ENCODE data around the gene KIF12. TPM values are rescaled to one million over a fixed set of nuclear protein-coding genes. Genes with fewer than 3 reads are reported as not detected.

The KIF12 gene
- total RNA-seq, 1 donor from 2014 or later, result not detected

- TF ChIP-seq CTCF (IDR thresholded peaks at IDR 0.05; ENCODE audit: insufficient read depth, low read length, severe bottlenecking), result no peak
- no peak for DNase-seq (ENCODE audit: low read depth)
- Histone ChIP-seq H3K27me3 (ENCODE audit: control insufficient read depth, insufficient read depth, low read length) (peaks cover 5% of the 10 kb centered on the region), H3K4me3 (ENCODE audit: low read depth, low read length) (no peak overlapping the region), H3K36me3 (ENCODE audit: control insufficient read depth, insufficient read depth, low read length) (no peaks in the 10 kb centered on the region)
- FAIRE-seq, result no peak
Measured at GRCh38 chr9:114093031-114093471, 6.0 kb downstream of the KIF12 start.

- FAIRE-seq (no peak), DNase-seq (ENCODE audit: low read depth) (no peak)
- no peak overlapping the region for H3K4me3 ChIP-seq (ENCODE audit: low read depth, low read length)
- no peaks in the 10 kb centered on the region for H3K36me3 ChIP-seq (ENCODE audit: control insufficient read depth, insufficient read depth, low read length)
- TF ChIP-seq CTCF (IDR thresholded peaks at IDR 0.05; ENCODE audit: insufficient read depth, low read length, severe bottlenecking), result no peak
- H3K27me3 ChIP-seq (ENCODE audit: control insufficient read depth, insufficient read depth, low read length), result peaks cover 5% of the 10 kb centered on the region
Measured at GRCh38 chr9:114092336-114092735, 6.8 kb downstream of the KIF12 start.

GRCh38 chr9:114091711-114092110 lies 7.4 kb downstream of the KIF12 start:
- Histone ChIP-seq H3K27me3 (ENCODE audit: control insufficient read depth, insufficient read depth, low read length) (peaks cover 5% of the 10 kb centered on the region), H3K36me3 (ENCODE audit: control insufficient read depth, insufficient read depth, low read length) (no peaks in the 10 kb centered on the region), H3K4me3 (ENCODE audit: low read depth, low read length) (no peak overlapping the region)
- no peak for TF ChIP-seq CTCF (IDR thresholded peaks at IDR 0.05; ENCODE audit: insufficient read depth, low read length, severe bottlenecking)
- FAIRE-seq (no peak), DNase-seq (ENCODE audit: low read depth) (no peak)

- TF ChIP-seq CTCF (IDR thresholded peaks at IDR 0.05; ENCODE audit: insufficient read depth, low read length, severe bottlenecking), result no peak
- H3K4me3 ChIP-seq (ENCODE audit: low read depth, low read length), result no peak overlapping the region
- H3K36me3 ChIP-seq (ENCODE audit: control insufficient read depth, insufficient read depth, low read length), result no peaks in the 10 kb centered on the region
- DNase-seq (ENCODE audit: low read depth) (no peak), FAIRE-seq (no peak)
- peaks cover 5% of the 10 kb centered on the region for H3K27me3 ChIP-seq (ENCODE audit: control insufficient read depth, insufficient read depth, low read length)
Measured at GRCh38 chr9:114090798-114091197, 8.3 kb downstream of the KIF12 start.

GRCh38 chr9:114089206-114089840 lies 9.8 kb downstream of the KIF12 start:
- no peak overlapping the region for H3K4me3 ChIP-seq (ENCODE audit: low read depth, low read length)
- peaks cover 5% of the 10 kb centered on the region for H3K27me3 ChIP-seq (ENCODE audit: control insufficient read depth, insufficient read depth, low read length)
- H3K36me3 ChIP-seq (ENCODE audit: control insufficient read depth, insufficient read depth, low read length), result no peaks in the 10 kb centered on the region
- FAIRE-seq (no peak), DNase-seq (ENCODE audit: low read depth) (no peak)
- no peak for TF ChIP-seq CTCF (IDR thresholded peaks at IDR 0.05; ENCODE audit: insufficient read depth, low read length, severe bottlenecking)

Measured in bronchial epithelial cell (primary cell).